GM12873 (cell line): ENCODE measurements around the gene TPK1.

Source experiments
- TF ChIP-seq, protein P1 (sequence below): IDR thresholded peaks from 2 replicates; pipeline ENCODE4 v1.5.1; 2012; ENCODE audit warnings: low read depth, mild to moderate bottlenecking, moderate library complexity, low read length, control low read depth; ENCODE audit not compliant: insufficient read depth; ENCODE audit errors: missing control alignments

The TPK1 gene

DNA sequence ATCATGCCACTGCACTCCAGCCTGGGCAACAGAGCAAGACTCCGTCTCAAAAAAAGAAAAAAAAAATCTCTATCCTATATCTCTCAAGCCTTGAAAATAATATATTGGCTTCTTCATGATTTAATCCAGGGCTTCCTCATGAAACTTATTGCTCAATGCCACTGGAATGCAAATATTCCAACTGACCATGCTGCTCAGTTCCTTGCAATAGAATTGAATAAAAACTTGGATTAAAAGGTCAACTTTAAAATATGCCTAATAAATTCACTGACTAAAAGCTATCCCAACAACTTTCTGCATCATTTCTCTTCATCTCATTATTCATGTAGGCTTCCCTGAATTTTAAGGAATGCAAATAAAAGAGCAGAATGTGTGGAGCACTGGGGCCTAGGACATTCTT lies 390.3 kb downstream of the TPK1 start:
- TF ChIP-seq, protein P1, sequence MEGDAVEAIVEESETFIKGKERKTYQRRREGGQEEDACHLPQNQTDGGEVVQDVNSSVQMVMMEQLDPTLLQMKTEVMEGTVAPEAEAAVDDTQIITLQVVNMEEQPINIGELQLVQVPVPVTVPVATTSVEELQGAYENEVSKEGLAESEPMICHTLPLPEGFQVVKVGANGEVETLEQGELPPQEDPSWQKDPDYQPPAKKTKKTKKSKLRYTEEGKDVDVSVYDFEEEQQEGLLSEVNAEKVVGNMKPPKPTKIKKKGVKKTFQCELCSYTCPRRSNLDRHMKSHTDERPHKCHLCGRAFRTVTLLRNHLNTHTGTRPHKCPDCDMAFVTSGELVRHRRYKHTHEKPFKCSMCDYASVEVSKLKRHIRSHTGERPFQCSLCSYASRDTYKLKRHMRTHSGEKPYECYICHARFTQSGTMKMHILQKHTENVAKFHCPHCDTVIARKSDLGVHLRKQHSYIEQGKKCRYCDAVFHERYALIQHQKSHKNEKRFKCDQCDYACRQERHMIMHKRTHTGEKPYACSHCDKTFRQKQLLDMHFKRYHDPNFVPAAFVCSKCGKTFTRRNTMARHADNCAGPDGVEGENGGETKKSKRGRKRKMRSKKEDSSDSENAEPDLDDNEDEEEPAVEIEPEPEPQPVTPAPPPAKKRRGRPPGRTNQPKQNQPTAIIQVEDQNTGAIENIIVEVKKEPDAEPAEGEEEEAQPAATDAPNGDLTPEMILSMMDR: no peak

DNA sequence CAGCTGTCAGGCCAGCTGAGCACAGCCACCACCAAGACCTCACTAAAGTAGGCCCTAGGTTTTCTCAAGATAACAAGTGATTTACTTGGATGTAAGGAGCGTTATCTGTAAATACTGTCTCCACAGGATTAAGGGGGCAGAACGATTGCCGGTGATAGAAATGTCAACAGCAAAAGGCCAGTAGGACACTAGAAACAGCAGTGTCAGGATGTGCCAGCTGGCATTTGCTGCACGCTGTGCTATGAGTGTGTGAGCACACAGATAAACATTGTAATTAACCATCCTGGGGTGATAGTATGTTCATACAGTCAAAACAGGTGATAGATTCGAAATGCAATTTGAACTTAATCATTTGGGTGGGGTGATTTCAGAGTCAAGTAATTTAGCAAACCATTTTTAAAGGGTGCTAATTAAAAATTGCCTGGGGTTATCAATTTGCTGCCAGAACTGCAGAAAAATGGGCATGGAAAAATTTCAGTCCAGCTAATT lies 396.1 kb downstream of the TPK1 start:
- TF ChIP-seq, protein P1: no peak

DNA sequence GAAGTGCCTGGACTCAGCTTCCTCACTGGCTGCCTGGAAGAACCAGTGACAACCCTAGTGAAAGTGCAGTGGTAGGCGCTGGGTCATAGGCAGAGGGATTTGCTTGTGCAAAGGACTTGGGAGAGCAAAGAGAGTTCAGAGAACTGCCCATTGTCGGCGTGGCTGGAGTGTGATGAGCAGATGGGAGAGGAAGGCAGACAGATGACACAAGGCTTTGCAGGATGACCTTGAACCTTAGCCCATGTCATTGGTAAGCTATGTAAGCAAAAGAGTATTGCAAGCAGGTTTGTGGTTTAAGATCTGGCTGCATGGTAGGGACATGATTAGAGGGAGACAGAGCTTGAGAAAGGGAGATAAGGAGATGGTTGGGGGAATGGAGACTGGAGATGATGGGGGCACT lies 397.1 kb downstream of the TPK1 start:
- TF ChIP-seq, protein P1: no peak

DNA sequence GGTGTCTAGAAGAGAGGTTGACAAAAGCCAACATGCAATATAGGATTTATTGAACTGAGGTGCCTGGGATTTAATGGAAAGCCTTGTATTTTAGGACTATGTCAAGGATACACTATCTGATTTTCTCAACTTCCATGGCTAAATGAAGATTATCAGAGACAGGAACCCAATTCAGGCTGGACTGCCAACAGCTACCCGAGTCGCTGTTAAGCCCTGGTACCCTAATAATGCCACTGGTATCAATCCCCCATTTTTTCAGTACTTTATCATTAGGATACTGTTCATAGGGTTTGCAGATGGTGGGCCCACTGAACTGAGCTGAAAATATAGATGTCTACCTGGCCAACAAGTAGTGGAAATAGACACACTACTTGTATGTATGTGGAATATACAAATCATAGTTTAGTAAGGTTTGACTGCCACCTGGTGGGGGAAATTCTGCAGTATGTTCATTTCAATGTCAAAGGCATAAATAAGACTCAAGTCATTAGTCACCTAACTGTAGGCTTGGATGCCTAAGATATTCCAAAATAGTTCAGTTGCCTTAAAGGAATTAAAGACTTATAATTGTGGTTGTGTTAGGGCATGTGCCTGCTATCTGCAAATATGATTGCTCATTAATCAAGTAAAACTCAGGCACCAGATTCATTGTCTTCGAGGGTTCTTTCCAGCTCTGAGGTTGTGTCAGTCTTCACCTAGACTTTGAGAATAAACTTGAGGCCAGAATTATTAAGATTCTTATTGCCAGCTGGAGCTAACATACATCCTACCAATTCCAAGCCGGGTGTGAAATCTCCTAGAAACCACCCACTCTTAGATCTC lies 398.3 kb downstream of the TPK1 start:
- TF ChIP-seq, protein P1: peak; percentile 57

DNA sequence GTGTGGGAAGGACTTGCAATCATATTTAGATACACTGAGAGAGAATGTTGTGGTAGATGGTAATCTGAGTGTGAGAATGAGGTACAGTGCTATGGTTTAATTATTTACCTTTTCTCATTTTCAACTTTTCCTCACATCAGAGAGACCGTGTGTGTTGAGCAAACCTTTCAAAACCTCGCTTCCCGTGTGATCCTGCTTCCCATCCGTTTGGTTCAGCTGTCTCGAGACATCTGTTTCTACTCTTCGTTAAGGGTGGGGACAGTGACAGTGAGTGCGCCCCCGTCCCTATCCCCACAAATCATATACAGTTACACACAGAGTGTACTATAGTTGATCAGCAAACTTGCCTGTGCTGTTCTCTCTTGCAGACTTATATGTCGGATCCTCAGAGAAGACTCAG lies 399.4 kb downstream of the TPK1 start:
- TF ChIP-seq, protein P1: no peak

DNA sequence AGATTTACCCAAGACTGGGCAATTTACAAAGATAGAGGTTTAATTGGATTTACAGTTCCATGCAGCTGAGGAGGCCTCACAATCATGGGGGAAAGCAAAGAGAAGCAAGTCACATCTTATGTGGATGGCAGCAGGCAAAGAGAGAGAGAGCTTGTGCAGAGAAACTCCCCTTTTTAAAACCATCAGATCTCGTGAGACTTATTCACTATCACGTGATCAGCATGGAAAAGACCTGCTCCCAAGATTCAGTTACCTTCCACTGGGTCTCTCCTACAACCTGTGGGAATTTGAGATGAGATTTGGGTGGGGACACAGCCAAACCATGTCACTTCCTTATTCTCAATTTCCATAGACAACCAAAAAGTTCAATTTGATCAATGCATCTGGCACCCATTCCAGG lies 407.4 kb downstream of the TPK1 start:
- TF ChIP-seq, protein P1: no peak

DNA sequence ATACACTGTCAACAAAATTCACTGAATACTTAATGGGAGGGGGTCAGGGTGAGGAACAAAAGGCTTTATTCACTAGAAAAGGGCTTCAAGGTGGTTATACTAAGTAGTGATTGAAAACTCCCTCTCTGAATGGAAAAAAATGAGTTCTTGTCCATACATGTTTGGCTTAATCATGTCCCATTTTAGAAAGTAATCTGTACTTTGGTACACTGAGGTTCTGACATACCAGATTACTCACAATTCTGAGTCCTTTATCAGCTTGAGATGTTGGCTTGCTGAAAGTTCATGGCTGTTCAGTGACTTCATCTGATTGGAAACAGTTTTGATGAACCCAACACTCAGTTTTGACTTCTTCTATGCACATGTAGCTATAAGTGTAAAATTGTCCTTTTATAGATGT lies 419.5 kb downstream of the TPK1 start:
- TF ChIP-seq, protein P1: no peak
